ENCODE results near the gene GP1BB. TPM values are rescaled to one million over a fixed set of nuclear protein-coding genes. Genes with fewer than 3 reads are reported as not detected.

The GP1BB gene
- total RNA-seq, 4 donors from 2014 or later: 0.76 to 7.4 (median 6.4) TPM; not detected in 1

DNA sequence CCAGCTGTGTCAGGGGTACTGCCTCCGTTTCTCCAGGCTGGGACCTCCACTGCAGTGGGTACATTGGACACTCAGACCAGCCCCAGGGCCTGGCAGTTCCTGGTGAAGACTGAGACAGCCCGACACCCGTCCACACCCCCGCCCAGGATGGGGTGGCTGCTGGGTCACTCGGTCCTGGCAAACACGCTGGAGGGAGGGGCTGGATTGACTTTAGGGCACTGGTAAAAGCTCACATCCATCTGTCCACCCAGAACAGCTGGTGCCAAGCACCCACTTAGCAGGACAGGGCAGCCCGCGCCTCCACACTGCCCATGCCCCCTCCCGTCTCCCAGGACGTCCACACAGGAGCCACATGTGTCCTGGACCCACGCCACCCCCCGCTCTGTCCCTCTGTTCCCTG is 26.5 kb downstream of the GP1BB start:
- Histone ChIP-seq H3K36me3 (no peaks in the 10 kb centered on the region), H3K4me3 (no peak overlapping the region), H3K27ac (no peak overlapping the region), H3K9me3 (no peaks in the 10 kb centered on the region), H3K4me1 (peaks cover 0 to 1% of the 10 kb centered on the region in 2 donors), H3K27me3 (peaks cover 0 to 5% of the 10 kb centered on the region in 2 donors)
- TF ChIP-seq, protein P1, sequence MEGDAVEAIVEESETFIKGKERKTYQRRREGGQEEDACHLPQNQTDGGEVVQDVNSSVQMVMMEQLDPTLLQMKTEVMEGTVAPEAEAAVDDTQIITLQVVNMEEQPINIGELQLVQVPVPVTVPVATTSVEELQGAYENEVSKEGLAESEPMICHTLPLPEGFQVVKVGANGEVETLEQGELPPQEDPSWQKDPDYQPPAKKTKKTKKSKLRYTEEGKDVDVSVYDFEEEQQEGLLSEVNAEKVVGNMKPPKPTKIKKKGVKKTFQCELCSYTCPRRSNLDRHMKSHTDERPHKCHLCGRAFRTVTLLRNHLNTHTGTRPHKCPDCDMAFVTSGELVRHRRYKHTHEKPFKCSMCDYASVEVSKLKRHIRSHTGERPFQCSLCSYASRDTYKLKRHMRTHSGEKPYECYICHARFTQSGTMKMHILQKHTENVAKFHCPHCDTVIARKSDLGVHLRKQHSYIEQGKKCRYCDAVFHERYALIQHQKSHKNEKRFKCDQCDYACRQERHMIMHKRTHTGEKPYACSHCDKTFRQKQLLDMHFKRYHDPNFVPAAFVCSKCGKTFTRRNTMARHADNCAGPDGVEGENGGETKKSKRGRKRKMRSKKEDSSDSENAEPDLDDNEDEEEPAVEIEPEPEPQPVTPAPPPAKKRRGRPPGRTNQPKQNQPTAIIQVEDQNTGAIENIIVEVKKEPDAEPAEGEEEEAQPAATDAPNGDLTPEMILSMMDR (IDR thresholded peaks at IDR 0.05): no peak
- no peak for TF ChIP-seq POLR2A (IDR thresholded peaks at IDR 0.05)
- intact Hi-C loops (cut with DNase I; ENCODE audit: low total_unique reads): no loop called here
- no peak for DNase-seq

DNA sequence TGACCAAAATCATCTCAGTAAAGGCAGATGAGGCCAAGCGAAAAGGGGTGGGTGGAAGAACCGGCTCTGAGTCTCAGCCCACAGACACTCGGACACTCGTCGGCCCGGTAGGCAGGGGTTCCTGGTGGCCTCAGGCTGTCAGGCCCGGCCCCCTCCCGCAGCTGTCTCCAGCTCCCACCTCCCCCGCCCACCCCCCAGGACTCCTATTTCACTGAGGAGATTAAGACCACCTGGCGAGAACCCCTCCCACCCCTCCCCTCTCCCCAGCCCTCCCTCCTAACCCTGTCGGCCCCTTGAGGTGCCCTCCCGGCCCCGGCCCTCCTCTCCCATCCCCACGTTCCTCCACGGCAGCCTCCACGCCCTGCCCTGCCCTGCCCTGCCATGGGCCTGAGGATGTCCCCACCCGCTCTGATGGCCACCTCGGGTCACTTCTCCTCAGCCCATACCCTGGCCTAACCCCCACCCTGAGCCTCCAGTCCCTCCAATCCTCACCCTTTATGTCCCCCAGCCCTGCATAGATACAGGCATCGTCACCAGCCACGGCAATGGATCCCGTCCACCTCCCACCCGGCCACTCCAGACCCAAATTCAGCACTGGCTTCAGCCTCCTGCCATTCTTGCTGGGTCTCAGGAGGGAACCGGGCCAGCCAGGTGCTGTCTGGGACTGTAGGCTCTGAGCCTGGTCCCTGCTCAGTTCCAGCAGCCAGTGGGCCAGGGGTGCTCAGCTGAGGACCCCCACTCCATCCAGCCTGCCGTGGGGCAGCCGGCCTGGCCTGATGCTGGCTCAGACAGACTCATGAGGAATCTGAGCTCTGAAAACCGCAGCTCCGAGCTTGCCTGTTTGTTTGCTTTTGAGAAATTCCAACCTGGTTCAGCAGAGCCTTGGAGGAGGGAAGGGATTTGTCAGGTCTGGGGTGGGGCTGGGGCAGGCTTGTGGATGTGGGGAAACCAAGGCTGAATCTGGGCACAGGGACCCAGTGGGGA is 27.5 kb downstream of the GP1BB start:
- intact Hi-C loops (cut with DNase I; ENCODE audit: low total_unique reads): no loop called here
- no peak for DNase-seq
- Histone ChIP-seq H3K27ac (no peak overlapping the region), H3K4me3 (no peak overlapping the region), H3K4me1 (peaks cover 0 to 8% of the 10 kb centered on the region in 2 donors), H3K9me3 (no peaks in the 10 kb centered on the region), H3K36me3 (no peaks in the 10 kb centered on the region), H3K27me3 (peaks cover 3 to 12% of the 10 kb centered on the region in 2 donors)
- TF ChIP-seq POLR2A (IDR thresholded peaks at IDR 0.05): no peak
- TF ChIP-seq, protein P1 (IDR thresholded peaks at IDR 0.05): no peak

DNA sequence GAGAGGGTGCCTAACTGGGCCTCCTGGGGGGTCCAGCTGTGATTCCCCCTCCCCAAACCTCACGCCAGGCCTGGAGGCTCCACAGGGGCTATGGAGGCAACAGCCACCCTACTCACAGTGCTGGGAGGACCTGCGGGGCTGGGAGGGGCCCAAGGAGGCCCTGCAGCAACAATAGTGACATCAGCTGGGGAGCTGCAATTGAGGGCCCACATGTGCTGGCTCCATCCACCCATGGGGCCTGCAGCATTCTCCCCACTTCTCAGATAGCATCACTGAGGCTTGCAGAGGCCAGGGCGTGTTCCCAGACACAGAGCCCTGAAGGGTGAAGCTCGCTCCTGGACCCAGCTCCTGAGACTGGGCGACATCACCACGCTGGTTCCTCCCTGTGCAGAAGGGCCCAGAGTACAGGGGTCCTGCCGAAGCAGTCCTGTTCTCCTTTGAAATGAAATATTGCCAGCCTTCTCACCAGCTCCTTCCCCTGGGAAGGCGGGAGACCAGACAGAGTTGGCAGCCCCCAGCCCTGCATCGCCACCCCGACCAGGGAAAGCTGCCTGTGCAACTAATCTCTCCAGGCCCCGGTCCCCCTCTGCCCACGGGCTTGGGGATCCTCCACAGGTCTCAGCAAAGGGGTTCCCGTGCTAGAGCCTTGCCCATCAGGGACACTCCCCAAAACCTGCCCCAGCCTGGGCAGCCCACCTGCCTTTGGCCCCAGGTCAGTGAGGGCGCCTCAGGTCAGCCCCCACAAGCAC is 28.3 kb downstream of the GP1BB start:
- H3K27ac ChIP-seq: no peak overlapping the region
- peaks cover 10 to 19% of the 10 kb centered on the region in 2 donors for H3K27me3 ChIP-seq
- intact Hi-C loops (cut with DNase I; ENCODE audit: low total_unique reads): no loop called here
- H3K9me3 ChIP-seq: no peaks in the 10 kb centered on the region
- no peak for TF ChIP-seq POLR2A (IDR thresholded peaks at IDR 0.05)
- TF ChIP-seq, protein P1 (IDR thresholded peaks at IDR 0.05): no peak
- H3K4me3 ChIP-seq: no peak overlapping the region
- DNase-seq: no peak
- H3K4me1 ChIP-seq: peaks cover 0 to 13% of the 10 kb centered on the region in 2 donors
- H3K36me3 ChIP-seq: no peaks in the 10 kb centered on the region

DNA sequence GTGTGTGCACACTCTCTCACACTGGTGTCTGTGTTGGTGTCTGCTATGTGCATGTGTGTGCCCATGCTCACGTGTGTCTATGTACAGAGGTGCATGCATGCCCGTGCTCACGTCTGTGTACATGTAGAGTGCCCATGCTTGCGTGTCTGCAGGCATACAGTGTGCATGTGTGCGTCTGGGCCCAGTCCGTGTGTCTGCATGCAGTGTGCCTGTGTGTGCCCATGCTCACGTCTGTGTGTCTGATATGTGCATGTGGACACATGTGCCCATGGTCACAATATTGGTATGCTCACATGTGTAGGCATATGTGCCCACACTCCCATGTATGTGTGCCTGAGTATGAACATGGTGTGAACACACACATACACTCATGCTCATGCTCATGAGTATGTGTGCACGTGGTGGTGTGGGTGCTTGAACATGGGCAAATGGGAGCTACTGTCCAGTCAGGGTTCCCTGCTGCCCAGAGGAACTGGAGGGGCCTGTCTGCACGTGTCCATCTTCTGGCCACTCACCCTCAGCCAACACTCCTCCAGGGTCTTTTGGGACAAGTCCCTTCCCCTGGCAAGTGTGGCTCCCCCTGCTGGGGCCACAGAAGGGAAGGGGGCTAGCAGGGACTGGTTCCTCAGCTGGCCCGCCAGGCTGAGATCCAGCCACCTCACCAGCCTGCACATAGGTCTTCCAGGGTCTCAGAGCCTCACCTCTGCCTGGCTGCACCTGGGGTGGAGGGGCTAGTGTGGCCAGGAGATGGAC is 29.9 kb downstream of the GP1BB start:
- Histone ChIP-seq H3K4me1 (peaks cover 0 to 15% of the 10 kb centered on the region in 2 donors), H3K4me3 (no peak overlapping the region), H3K27me3 (peaks cover 14 to 24% of the 10 kb centered on the region in 2 donors), H3K9me3 (no peaks in the 10 kb centered on the region), H3K36me3 (no peaks in the 10 kb centered on the region), H3K27ac (no peak overlapping the region)
- DNase-seq: no peak
- no peak for TF ChIP-seq POLR2A (IDR thresholded peaks at IDR 0.05)
- TF ChIP-seq, protein P1 (IDR thresholded peaks at IDR 0.05): no peak
- intact Hi-C loops (cut with DNase I; ENCODE audit: low total_unique reads): no loop called here
